ENCODE data around the gene R3HDM4.

GRCh38 chr19:907183-907853, 5.7 kb downstream of the R3HDM4 start:
- TF ChIP-seq GATA3 (IDR thresholded peaks at IDR 0.05; ENCODE audit: low read depth, low read length) (no peak), GATA2 (IDR thresholded peaks at IDR 0.05; ENCODE audit: low read depth, low read length) (no peak)

Data from SH-SY5Y (cell line).